OCI-LY7 (cell line): ENCODE data around the gene EIF2AK3. TPM values are rescaled to one million over a fixed set of nuclear protein-coding genes. Genes with fewer than 3 reads are reported as not detected.

Source experiments
- BruUV-seq: library from RNA; stranded (reverse); fragments of 400-500 nt; replicated peaks from 2 replicates; lab custom pipeline; 2021; lab: Mats Ljungman, UMichigan
- CTCF ChIA-PET: fragments of 300-600 bp; sonication (Branson Sonifier 250); formaldehyde crosslinking; loops from one replicate; lab custom pipeline; 2022; ENCODE audit warnings: antibody characterized with exemption; ENCODE audit not compliant: unreplicated experiment; lab: Charles Lee
- POLR2A ChIA-PET: fragments of 300-600 bp; sonication (Branson Sonifier 250); formaldehyde crosslinking; loops from one replicate; lab custom pipeline; 2022; ENCODE audit warnings: antibody characterized with exemption; lab: Charles Lee
- DNase-seq: peaks from one replicate; pipeline ENCODE4 v3.0.0-alpha.2; 2015; ENCODE audit warnings: low spot score
- H2AFZ ChIP-seq: fragments of 200-600 bp; sonication (generic), shearing (Covaris generic); 2 replicates; pipeline ENCODE4 v1.6.1; 2014; ENCODE audit warnings: mild to moderate bottlenecking, antibody characterized with exemption, low read length, moderate library complexity
- H3K27ac ChIP-seq: fragments of 200-600 bp; sonication (generic); 2 replicates; pipeline ENCODE4 v1.5.1; 2014; ENCODE audit warnings: mixed run types, low read depth, mild to moderate bottlenecking, moderate library complexity, low read length, inconsistent platforms; ENCODE audit not compliant: poor library complexity, severe bottlenecking
- H3K36me3 ChIP-seq: fragments of 200-600 bp; sonication (generic); 2 replicates; pipeline ENCODE4 v1.6.1; 2014; ENCODE audit warnings: mild to moderate bottlenecking, antibody characterized with exemption, low read length, moderate library complexity, mixed read lengths; ENCODE audit not compliant: insufficient read depth
- H3K4me1 ChIP-seq: fragments of 200-600 bp; sonication (generic); 2 replicates; pipeline ENCODE4 v1.5.1; 2014; ENCODE audit warnings: mild to moderate bottlenecking, low read length; ENCODE audit not compliant: insufficient read depth, poor library complexity, severe bottlenecking
- H3K4me2 ChIP-seq: fragments of 200-600 bp; sonication (generic); 2 replicates; pipeline ENCODE4 v1.6.1; 2014; ENCODE audit warnings: mild to moderate bottlenecking, low read length
- H3K4me3 ChIP-seq: fragments of 200-600 bp; sonication (generic); 2 replicates; pipeline ENCODE4 v1.5.1; 2014; ENCODE audit warnings: mild to moderate bottlenecking, low read depth, low read length; ENCODE audit not compliant: poor library complexity, severe bottlenecking
- H3K79me2 ChIP-seq: fragments of 200-600 bp; sonication (generic); 2 replicates; pipeline ENCODE4 v1.6.1; 2016; ENCODE audit warnings: low read depth, mild to moderate bottlenecking, low read length, moderate library complexity, mixed read lengths; ENCODE audit not compliant: insufficient read depth
- H3K9me2 ChIP-seq: fragments of 200-600 bp; sonication (generic); 2 replicates; pipeline ENCODE4 v1.6.1; 2016; ENCODE audit warnings: mild to moderate bottlenecking, low read length, mixed read lengths; ENCODE audit not compliant: insufficient read depth
- H3K9me3 ChIP-seq: fragments of 200-600 bp; sonication (generic); 2 replicates; pipeline ENCODE4 v1.6.1; 2014; ENCODE audit warnings: mild to moderate bottlenecking, mixed run types, low read length, mixed read lengths
- H4K20me1 ChIP-seq: fragments of 200-600 bp; sonication (generic); 2 replicates; pipeline ENCODE4 v1.6.1; 2014; ENCODE audit warnings: mild to moderate bottlenecking, antibody characterized with exemption, low read length, moderate library complexity, mixed read lengths; ENCODE audit not compliant: insufficient read depth
- EZH2phosphoT487 ChIP-seq: fragments of 200-600 bp; sonication (generic); IDR thresholded peaks from 2 replicates; pipeline ENCODE4 v1.6.1; 2018; ENCODE audit warnings: low read depth, borderline replicate concordance, mild to moderate bottlenecking, mixed run types, antibody characterized with exemption, low read length, moderate library complexity, mixed read lengths
- intact Hi-C: fragments of 100-400 bp; cut with micrococcal nuclease; formaldehyde crosslinking; loops from one replicate; pipeline ENCODE4 v1.10.0; 2022; ENCODE audit not compliant: unreplicated experiment
- total RNA-seq, 2 experiments: library from RNA; depleted of rRNA in 1 of 2; stranded (reverse); fragments of >200 nt in 1 of 2; shearing (Covaris generic) in 1 of 2; gene quantifications; 2 replicates each; pipeline ENCODE4 v1.2.3, GENCODE V29; 2014 to 2022
- TF ChIP-seq, protein P1 (sequence below): fragments of 200-600 bp; sonication (generic); conservative IDR thresholded peaks from 2 replicates; pipeline ENCODE4 v1.5.1; 2014; ENCODE audit warnings: mild to moderate bottlenecking, antibody characterized with exemption, low read length, moderate library complexity, mixed read lengths

The EIF2AK3 gene
- total RNA-seq, 2 experiments from 2014 or later = 49.4 to 64.5 TPM

DNA sequence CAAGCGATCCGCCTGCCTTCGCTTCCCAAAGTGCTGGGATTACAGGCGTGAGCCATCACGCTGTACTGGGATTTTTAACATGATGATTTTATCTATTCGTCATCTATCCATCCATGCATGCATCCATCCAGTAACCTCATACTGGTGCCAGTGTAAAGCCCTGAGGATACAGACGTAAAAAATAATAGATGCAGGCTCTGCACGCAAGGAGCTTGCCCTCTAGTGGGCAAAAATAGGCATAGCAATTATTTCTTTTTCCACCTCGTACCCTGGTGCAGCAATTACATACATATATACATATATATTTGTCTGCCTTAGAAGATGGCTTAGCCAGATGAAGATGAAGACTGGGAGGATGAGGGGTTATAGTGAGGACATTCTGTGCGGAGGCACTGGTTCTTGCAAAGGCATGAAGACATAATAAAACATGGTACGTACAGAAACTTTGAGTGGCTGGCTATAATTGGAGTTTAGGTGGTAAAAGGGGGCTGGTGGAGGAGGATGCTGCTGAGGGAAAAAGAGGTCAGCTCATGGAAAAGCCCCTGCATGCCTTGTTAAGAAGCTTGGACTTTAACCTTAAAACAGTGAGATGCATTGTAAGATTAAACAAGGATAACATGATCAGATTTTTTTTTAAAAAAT, 44.6 kb upstream of the EIF2AK3 start:
- no peaks in the 10 kb centered on the region for H4K20me1 ChIP-seq
- H3K4me2 ChIP-seq = no peak overlapping the region
- ChIA-PET POLR2A (interaction anchor here (0.6 to 0.7 kb wide), 2 partner anchors 42 to 246 kb away, joined by 4 to 6 read pairs; no protein-coding TSS in a partner anchor), CTCF (no interaction called here)
- intact Hi-C loops = loop anchor here (5.0 kb wide), 2 partner anchors 200 to 480 kb away; no protein-coding TSS in a partner anchor
- H3K79me2 ChIP-seq = no peaks in the 10 kb centered on the region
- H3K9me2 ChIP-seq = no peaks in the 10 kb centered on the region
- no peak overlapping the region for H3K27ac ChIP-seq
- BruUV-seq = no TSS peak
- no peak overlapping the region for H3K4me3 ChIP-seq
- no peak for TF ChIP-seq EZH2phosphoT487
- TF ChIP-seq, protein P1, sequence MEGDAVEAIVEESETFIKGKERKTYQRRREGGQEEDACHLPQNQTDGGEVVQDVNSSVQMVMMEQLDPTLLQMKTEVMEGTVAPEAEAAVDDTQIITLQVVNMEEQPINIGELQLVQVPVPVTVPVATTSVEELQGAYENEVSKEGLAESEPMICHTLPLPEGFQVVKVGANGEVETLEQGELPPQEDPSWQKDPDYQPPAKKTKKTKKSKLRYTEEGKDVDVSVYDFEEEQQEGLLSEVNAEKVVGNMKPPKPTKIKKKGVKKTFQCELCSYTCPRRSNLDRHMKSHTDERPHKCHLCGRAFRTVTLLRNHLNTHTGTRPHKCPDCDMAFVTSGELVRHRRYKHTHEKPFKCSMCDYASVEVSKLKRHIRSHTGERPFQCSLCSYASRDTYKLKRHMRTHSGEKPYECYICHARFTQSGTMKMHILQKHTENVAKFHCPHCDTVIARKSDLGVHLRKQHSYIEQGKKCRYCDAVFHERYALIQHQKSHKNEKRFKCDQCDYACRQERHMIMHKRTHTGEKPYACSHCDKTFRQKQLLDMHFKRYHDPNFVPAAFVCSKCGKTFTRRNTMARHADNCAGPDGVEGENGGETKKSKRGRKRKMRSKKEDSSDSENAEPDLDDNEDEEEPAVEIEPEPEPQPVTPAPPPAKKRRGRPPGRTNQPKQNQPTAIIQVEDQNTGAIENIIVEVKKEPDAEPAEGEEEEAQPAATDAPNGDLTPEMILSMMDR = peak; percentile 96
- H3K4me1 ChIP-seq = no peaks in the 10 kb centered on the region
- no peaks in the 10 kb centered on the region for H3K9me3 ChIP-seq
- 0 out of 2 replicates have a peak overlapping the region, but pooled peaks have one; percentile 8 for H2AFZ ChIP-seq
- peak; percentile 76 for DNase-seq
- H3K36me3 ChIP-seq = no peaks in the 10 kb centered on the region

DNA sequence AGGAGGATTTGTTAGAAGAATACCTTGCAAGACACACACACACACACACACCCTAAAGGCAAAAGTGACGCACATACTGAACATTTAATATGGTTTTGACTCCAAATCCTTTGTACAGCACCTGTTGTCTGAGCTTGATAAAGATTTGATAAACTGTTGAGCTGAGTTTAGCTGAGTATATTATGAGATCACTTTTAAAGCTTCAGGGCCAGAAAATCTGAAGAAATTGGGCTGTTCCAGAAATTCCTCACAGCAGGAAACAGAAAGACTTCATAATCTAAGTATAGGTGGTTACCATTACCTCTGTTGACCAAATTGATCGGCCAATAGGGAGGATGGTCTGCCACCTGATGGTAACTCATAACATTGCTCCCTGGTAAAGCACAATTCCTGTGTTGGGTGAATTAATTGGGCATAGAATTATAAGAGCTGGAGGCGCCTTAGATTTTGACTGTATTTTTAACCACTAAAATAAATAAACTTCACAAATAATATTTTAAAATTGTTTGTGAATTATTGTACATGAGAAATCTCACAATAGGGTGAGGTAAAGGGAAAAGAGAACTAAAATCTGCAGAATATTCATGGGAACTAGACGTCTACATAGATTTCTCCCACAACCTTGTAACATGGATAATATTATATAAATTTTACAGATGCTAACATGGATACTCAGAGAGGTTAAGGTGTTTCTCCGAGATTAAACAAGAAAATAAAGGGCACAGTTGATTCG, 42.4 kb upstream of the EIF2AK3 start:
- Histone ChIP-seq H3K9me3 (no peaks in the 10 kb centered on the region), H3K79me2 (no peaks in the 10 kb centered on the region), H3K4me1 (no peaks in the 10 kb centered on the region), H2AFZ (no peak overlapping the region), H3K9me2 (no peaks in the 10 kb centered on the region), H3K4me2 (no peak overlapping the region), H4K20me1 (no peaks in the 10 kb centered on the region), H3K4me3 (no peak overlapping the region), H3K36me3 (no peaks in the 10 kb centered on the region), H3K27ac (no peak overlapping the region)
- no peak for TF ChIP-seq EZH2phosphoT487
- TF ChIP-seq, protein P1 = peak; percentile 98
- no TSS peak for BruUV-seq
- intact Hi-C loops = loop anchor here (1.0 to 10.0 kb wide), 4 partner anchors 78 to 477 kb away; no protein-coding TSS in a partner anchor
- ChIA-PET POLR2A (interaction anchor here (0.5 to 2.3 kb wide), 4 partner anchors 14 to 308 kb away, joined by 3 to 4 read pairs (median 4); no protein-coding TSS in a partner anchor), CTCF (interaction anchor here (1.3 to 2.2 kb wide), 3 partner anchors 11 to 74 kb away, joined by 3 to 5 read pairs (median 4); no protein-coding TSS in a partner anchor)
- peak; percentile 74 for DNase-seq
